HepG2 (cell line): ENCODE results near the gene VARS2. TPM values are rescaled to one million over a fixed set of nuclear protein-coding genes. Genes with fewer than 3 reads are reported as not detected.
A peak's percentile ranks its signal among the peaks of the same experiment; 100 is the strongest.

Experiments used
- DMTF1 ChIP-seq: sonication (generic); formaldehyde crosslinking; IDR thresholded peaks from 2 replicates; pipeline ENCODE4 v1.4.0; 2020; ENCODE audit warnings: mild to moderate bottlenecking, missing genetic modification reagents
- ERF ChIP-seq: IDR thresholded peaks from 2 replicates; pipeline ENCODE4 v1.6.1; 2018; ENCODE audit warnings: missing biosample characterization, missing genetic modification reagents
- HDAC1 ChIP-seq: sonication (generic); formaldehyde crosslinking; IDR thresholded peaks from 2 replicates; pipeline ENCODE4 v1.5.1; 2020; ENCODE audit warnings: mild to moderate bottlenecking, missing genetic modification reagents
- KAT2B ChIP-seq: fragments of 150-350 bp; IDR thresholded peaks from 2 replicates; pipeline ENCODE4 v1.6.1; 2014; ENCODE audit warnings: low read depth, low read length, borderline replicate concordance
- KDM5B ChIP-seq: sonication (generic); formaldehyde crosslinking; IDR thresholded peaks from 2 replicates; pipeline ENCODE4 v1.4.0; 2020; ENCODE audit warnings: missing genetic modification reagents, mild to moderate bottlenecking, borderline replicate concordance
- PHF5A ChIP-seq: IDR thresholded peaks from one replicate; pipeline ENCODE4 v1.6.1; 2018; ENCODE audit warnings: low read depth, missing genetic modification reagents; ENCODE audit not compliant: unreplicated experiment
- RAD21 ChIP-seq: fragments of 450-650 bp; formaldehyde crosslinking; IDR thresholded peaks from 2 replicates; pipeline ENCODE4 v1.5.0; 2020; ENCODE audit warnings: mild to moderate bottlenecking
- RBM39 ChIP-seq: fragments of 200-400 bp; formaldehyde crosslinking; IDR thresholded peaks from one replicate; pipeline ENCODE4 v1.6.1; 2018; ENCODE audit warnings: antibody characterized with exemption, mild to moderate bottlenecking, low read depth, low read length; ENCODE audit not compliant: poor library complexity, severe bottlenecking
- ZFP36L1 ChIP-seq: sonication (generic); formaldehyde crosslinking; IDR thresholded peaks from 2 replicates; pipeline ENCODE4 v1.8.0; 2022; ENCODE audit warnings: mild to moderate bottlenecking, missing genetic modification reagents, moderate library complexity
- ZNF232 ChIP-seq: sonication (generic); formaldehyde crosslinking; IDR thresholded peaks from 2 replicates; pipeline ENCODE4 v1.4.0; 2020; ENCODE audit warnings: missing genetic modification reagents, borderline replicate concordance
- ZNF264 ChIP-seq: sonication (generic); formaldehyde crosslinking; IDR thresholded peaks from 2 replicates; pipeline ENCODE4 v1.4.0; 2020; ENCODE audit warnings: missing genetic modification reagents
- ZNF720 ChIP-seq: sonication (generic); formaldehyde crosslinking; IDR thresholded peaks from 2 replicates; pipeline ENCODE4 v1.4.0; 2020; ENCODE audit warnings: missing genetic modification reagents
- polyA plus RNA-seq, 8 experiments: library from polyadenylated mRNA; depleted of rRNA in 3 of 8; stranded (reverse) in 7 of 8; unstranded in 1 of 8; fragments of >200 nt; fragmentation: Illumina TruSeq in 4 of 8; extraction: Trizol in 4 of 8; gene quantifications; 2 replicates each; pipeline versions ENCODE4 v1.2.1 to v1.2.3, GENCODE V29; 2011 to 2016; ENCODE audit warnings: low read depth in 4 of 8, missing spikeins in 1 of 8, mixed read lengths in 1 of 8; ENCODE audit not compliant: insufficient read depth in 1 of 8
- total RNA-seq, 5 experiments: library from RNA; depleted of rRNA; stranded (reverse); fragments of >200 nt; fragmentation: Illumina TruSeq; extraction: Trizol; gene quantifications; 2 replicates each; pipeline ENCODE4 v1.2.3, GENCODE V29; 2016; ENCODE audit warnings: low read depth in 1 of 5
- TF ChIP-seq, protein P1 (sequence below): sonication (generic); formaldehyde crosslinking; IDR thresholded peaks from 2 replicates; pipeline ENCODE4 v1.4.0; 2020; ENCODE audit warnings: missing genetic modification reagents
- TF ChIP-seq, protein P2 (sequence below): sonication (generic); formaldehyde crosslinking; IDR thresholded peaks from 2 replicates; pipeline ENCODE4 v1.5.1; 2020; ENCODE audit warnings: missing genetic modification reagents, mild to moderate bottlenecking, borderline replicate concordance
- TF ChIP-seq, protein P3 (sequence below), 2 experiments: sonication (generic) in 1 of 2; formaldehyde crosslinking in 1 of 2; IDR thresholded peaks; 2 replicates each; pipeline versions ENCODE4 v1.4.0 to v1.6.1; 2016 to 2020; ENCODE audit warnings: borderline replicate concordance in 1 of 2, low read depth in 1 of 2, mild to moderate bottlenecking in 1 of 2, missing genetic modification reagents in 1 of 2

Gene VARS2
- total and polyA plus RNA-seq, 2 of the 13 experiments (the other 11 are each of a cell fraction or from before 2014, with no cell fraction given): 61.8 to 71.8 TPM

DNA sequence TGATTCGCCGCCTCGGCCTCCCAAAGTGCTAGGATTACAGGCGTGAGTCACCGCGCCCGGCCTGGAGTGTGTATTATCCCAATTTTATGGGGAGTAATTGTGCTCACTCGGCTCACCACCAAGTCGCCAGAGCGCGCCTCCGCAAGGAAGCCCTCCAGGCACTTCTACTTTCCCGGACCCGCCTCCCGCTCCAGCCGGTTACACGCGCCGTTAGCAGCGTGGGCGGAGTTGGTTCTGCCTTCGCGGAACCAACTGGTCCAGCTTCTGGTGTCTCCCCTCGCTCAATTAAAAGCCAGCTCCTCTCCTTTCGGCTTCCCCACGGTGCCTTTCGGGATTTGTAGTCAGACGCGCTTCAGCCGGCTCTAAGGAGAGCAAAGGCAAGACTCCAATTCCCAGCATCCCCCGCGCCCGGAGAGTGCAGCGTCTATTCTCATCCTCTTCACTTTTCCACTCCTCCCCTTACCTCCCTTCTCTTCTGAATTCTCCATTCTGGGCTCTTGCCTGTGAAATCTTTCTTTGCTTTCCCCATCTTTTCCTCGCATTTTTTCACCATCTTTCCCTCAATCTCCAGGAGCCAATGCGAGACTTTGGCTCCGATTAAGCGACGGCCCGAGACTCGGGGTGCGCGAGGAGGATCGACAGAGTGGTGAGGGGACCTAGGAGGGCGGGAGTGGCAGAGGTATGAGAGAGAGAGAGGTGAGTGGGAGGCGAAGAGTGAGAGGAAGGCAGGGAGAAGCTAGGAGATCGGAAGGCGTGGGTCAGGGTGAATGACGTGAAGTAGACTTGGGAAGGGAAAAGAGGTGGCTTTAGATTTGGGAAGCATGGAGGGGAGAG lies 6.1 kb upstream of the VARS2 start, which contains the start of gene GTF2H4 (continued):
- 0 out of 2 replicates have a peak, but pooled peaks have one; percentile 39 for TF ChIP-seq DMTF1 (CRISPR knock-in tag)
- TF ChIP-seq, protein P1, sequence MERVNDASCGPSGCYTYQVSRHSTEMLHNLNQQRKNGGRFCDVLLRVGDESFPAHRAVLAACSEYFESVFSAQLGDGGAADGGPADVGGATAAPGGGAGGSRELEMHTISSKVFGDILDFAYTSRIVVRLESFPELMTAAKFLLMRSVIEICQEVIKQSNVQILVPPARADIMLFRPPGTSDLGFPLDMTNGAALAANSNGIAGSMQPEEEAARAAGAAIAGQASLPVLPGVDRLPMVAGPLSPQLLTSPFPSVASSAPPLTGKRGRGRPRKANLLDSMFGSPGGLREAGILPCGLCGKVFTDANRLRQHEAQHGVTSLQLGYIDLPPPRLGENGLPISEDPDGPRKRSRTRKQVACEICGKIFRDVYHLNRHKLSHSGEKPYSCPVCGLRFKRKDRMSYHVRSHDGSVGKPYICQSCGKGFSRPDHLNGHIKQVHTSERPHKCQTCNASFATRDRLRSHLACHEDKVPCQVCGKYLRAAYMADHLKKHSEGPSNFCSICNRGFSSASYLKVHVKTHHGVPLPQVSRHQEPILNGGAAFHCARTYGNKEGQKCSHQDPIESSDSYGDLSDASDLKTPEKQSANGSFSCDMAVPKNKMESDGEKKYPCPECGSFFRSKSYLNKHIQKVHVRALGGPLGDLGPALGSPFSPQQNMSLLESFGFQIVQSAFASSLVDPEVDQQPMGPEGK (CRISPR knock-in tag): peak; percentile 67
- TF ChIP-seq RBM39: peak; percentile 85
- TF ChIP-seq, protein P2, sequence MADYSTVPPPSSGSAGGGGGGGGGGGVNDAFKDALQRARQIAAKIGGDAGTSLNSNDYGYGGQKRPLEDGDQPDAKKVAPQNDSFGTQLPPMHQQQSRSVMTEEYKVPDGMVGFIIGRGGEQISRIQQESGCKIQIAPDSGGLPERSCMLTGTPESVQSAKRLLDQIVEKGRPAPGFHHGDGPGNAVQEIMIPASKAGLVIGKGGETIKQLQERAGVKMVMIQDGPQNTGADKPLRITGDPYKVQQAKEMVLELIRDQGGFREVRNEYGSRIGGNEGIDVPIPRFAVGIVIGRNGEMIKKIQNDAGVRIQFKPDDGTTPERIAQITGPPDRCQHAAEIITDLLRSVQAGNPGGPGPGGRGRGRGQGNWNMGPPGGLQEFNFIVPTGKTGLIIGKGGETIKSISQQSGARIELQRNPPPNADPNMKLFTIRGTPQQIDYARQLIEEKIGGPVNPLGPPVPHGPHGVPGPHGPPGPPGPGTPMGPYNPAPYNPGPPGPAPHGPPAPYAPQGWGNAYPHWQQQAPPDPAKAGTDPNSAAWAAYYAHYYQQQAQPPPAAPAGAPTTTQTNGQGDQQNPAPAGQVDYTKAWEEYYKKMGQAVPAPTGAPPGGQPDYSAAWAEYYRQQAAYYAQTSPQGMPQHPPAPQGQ: no peak
- peak; percentile 79; the same call in 1 of the 2 replicates for TF ChIP-seq KDM5B (CRISPR knock-in tag)
- peak; percentile 52; the same call in 1 of the 2 replicates for TF ChIP-seq RAD21
- TF ChIP-seq ZNF720 (CRISPR knock-in tag): no peak
- TF ChIP-seq ZFP36L1: peak; percentile 30; the same call in 1 of the 2 replicates
- no peak for TF ChIP-seq ZNF264 (CRISPR knock-in tag)
- TF ChIP-seq HDAC1 (CRISPR knock-in tag): peak; percentile 93
- peak; percentile 77 for TF ChIP-seq ERF (CRISPR knock-in tag)
- TF ChIP-seq ZNF232 (CRISPR knock-in tag): 0 out of 2 replicates have a peak, but pooled peaks have one; percentile 21
- peak; percentile 90 for TF ChIP-seq PHF5A (CRISPR knock-in tag)
- TF ChIP-seq KAT2B: no peak
- TF ChIP-seq, protein P3, sequence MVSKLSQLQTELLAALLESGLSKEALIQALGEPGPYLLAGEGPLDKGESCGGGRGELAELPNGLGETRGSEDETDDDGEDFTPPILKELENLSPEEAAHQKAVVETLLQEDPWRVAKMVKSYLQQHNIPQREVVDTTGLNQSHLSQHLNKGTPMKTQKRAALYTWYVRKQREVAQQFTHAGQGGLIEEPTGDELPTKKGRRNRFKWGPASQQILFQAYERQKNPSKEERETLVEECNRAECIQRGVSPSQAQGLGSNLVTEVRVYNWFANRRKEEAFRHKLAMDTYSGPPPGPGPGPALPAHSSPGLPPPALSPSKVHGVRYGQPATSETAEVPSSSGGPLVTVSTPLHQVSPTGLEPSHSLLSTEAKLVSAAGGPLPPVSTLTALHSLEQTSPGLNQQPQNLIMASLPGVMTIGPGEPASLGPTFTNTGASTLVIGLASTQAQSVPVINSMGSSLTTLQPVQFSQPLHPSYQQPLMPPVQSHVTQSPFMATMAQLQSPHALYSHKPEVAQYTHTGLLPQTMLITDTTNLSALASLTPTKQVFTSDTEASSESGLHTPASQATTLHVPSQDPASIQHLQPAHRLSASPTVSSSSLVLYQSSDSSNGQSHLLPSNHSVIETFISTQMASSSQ (IDR thresholded peaks at IDR 0.05; ENCODE audit: low read depth): peak; percentile 12
- TF ChIP-seq, protein P3 (CRISPR knock-in tag; IDR thresholded peaks at IDR 0.05; ENCODE audit: borderline replicate concordance): peak; percentile 88
